HG03442 (cell line): ENCODE data around the gene PTPRK.
"Not testable (repeated sequence)": the region's sequence is repeated elsewhere in the genome, so short reads cannot be mapped to it uniquely, and the experiment has no call there.

Experiments
- ATAC-seq: cut with Tn5 transposase; IDR thresholded peaks from one replicate; pipeline ENCODE4 v1.9.1; 2021; ENCODE audit warnings: mild to moderate bottlenecking, moderate library complexity; ENCODE audit not compliant: unreplicated experiment

PTPRK gene

GRCh38 chr6:127939442-127940066 is 580.8 kb downstream of the PTPRK start:
- ATAC-seq, result no peak

DNA sequence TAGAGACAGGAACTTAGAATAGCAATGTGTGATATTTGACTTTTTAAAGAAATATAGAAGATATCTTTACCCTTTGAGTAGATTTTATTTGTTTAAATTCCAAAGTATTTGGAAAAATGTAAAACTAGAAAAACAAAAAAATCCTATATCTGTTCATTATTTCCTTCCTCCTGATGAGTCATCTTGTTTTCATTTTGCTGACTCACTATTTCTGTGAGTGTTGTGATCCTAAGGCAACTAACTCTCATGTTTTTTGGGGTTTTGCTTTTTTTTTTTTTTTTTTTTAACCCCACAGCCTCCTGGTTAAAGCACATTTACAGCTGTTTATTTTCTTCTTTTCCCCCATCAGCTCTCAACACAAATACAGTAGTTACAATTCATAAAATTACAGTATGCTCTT is 581.7 kb downstream of the PTPRK start:
- ATAC-seq, result no peak

DNA sequence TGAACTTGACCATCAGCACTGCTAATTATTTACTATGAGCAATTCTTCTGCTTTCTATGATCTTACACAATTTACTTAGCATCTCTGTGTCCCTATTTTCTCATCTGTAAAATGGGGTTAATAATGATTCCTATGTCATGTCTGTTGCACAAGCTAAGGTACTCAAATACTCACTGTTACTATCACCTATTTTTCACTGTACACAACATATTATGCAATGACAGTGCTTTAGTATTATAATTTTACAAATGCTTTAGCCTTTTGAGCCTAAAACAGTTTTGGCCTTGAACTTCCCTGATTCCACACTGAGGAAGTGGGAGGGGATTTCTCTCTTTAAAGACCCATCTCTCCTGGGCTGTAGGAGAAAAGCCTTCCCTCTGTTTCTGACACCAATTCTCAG is 582.7 kb downstream of the PTPRK start:
- no peak for ATAC-seq

GRCh38 chr6:127937102-127937501 is 583.3 kb downstream of the PTPRK start:
- no peak for ATAC-seq

DNA sequence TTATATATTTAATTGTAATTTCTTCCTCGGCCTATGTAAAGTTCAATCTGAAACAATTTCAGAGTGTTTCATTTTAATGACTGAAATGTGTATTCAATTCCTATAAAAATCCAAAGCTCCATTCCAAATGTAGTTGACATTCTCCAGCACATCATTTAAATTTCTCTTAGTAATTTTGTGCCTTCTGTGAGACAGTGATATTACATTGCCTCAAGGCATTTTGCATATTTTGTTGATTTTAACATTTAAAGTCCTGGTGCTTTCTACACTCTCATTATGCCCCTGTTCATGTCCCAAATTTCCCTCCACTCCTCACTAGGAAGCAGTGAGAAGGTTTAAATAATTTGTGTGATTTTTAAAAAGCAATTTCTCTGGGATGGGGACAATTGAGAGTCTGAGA is 585.4 kb downstream of the PTPRK start:
- no peak for ATAC-seq

GRCh38 chr6:127933852-127934840 is 586.3 kb downstream of the PTPRK start:
- ATAC-seq, result no peak

- no peak for ATAC-seq
These were observed 587.3 kb downstream of the PTPRK start for GRCh38 chr6:127933137-127933536.

DNA sequence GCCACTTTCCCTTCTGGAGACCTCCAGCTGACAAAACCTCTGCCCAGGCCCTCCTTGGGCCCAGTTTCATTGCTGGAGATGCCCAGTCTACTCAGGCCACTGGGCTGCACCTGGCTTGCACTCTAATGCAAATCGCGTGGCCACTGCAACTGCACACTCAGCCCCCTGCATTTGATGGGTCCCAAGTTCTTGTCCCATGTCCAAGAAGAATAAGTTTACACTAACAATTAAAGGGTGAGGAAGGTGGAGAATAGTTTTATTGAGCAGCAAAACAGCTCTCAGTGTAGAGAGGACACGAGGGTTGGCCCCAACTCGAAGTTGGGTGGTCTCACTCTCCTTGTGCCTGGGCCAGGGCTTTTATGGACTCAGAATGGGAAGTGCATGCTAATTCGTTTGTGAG is 587.7 kb downstream of the PTPRK start:
- no peak for ATAC-seq

DNA sequence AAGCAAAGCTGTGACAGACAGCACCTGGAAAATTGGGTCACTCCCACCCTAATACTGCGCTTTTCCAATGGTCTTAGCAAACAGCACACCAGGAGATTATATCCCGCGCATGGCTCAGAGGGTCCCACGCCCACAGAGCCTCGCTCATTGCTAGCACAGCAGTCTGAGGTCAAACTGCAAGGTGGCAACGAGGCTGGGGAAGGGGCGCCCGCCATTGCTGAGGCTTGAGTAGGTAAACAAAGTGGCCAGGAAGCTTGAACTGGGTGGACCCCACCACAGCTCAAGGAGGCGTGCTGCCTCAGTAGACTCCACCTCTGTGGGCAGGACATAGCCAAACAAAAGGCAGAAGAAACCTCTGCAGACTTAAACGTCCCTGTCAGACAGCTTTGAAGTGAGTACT is 594.0 kb downstream of the PTPRK start:
- not testable (repeated sequence) for ATAC-seq

- ATAC-seq, result no peak
These were observed 596.0 kb downstream of the PTPRK start for GRCh38 chr6:127924440-127924839.

DNA sequence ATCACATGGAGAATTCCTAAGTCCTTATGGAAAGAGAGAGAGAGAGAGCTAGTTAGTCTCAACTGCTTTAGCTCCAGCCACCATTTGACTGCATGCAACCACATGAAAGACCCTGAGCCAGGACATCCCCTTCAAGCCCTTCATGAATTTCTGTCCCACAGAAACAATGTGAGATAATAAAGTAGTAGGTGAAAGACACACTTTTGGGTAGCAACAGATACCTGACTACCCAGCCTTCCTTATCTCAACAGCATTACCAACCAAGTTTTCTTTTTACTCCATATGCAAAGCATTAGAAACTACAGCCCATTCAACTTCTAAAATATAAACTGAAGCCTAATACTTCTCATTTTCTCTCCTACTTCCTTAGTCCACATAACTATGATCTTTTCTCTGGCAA is 596.4 kb downstream of the PTPRK start:
- no peak for ATAC-seq

DNA sequence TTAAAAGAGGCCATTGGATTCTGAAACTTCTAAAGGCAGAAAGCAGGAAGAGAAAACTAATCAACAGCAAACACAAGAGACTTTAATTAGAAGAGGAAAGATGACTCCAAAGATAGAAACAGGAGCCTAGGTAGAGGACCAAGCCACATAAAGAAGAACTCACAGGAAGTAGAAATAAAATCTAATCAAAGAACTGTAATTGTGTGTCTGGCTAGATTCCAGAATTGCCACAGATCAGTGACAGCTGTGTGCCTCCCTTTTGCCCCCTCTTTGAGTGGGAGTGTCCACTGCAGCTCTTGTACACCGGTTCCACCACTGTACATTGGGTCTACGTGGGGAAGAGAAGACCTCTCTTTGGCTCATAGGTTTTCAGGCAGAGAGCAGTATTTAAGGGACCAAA is 597.3 kb downstream of the PTPRK start:
- no peak for ATAC-seq

- ATAC-seq, result no peak
These were observed 598.4 kb downstream of the PTPRK start for GRCh38 chr6:127921982-127922381.

DNA sequence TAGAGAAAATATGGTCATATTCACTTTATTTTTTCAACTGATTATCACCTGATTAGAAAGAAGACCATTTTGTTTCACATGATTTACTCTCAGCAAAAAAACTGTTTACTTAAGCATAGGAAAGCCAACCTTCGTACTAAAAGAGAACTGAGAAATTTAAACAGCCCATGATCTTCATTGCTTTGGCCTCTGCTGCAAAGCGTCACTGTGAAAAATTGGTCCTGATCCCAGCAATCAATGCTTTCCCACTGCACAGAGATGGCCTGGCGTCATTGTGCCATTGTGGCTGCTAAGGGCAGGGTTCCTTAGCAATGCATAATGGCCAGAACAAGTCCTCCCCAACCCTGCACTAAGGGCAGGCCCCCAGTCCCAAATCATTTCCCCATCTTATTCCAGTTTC is 599.6 kb downstream of the PTPRK start:
- ATAC-seq, result no peak
